HL-60 (cell line): Measurements from ENCODE around the gene CAMKMT.
"Not testable (repeated sequence)": the region's sequence is repeated elsewhere in the genome, so short reads cannot be mapped to it uniquely, and the experiment has no call there.

Experiments used
- DNase-seq, 2 experiments: peaks; one replicate each; pipeline ENCODE4 v3.0.0-alpha.2; 2010 to 2020; ENCODE audit warnings: low read depth in 1 of 2, low spot score in 1 of 2
- H3K27ac ChIP-seq: fragments of 250-450 bp; sonication (Bioruptor Pico); replicated peaks from 2 replicates; pipeline ENCODE4 v1.5.1; 2020; ENCODE audit warnings: mild to moderate bottlenecking, moderate library complexity
- H3K27me3 ChIP-seq: fragments of 250-450 bp; sonication (Bioruptor Pico); 2 replicates; pipeline ENCODE4 v1.5.1; 2021; ENCODE audit warnings: mild to moderate bottlenecking, moderate library complexity; ENCODE audit not compliant: insufficient read depth, poor library complexity, severe bottlenecking
- H3K4me3 ChIP-seq: replicated peaks from 2 replicates; pipeline ENCODE4 v1.5.1; 2011; ENCODE audit warnings: mild to moderate bottlenecking, control low read depth, low read length; ENCODE audit not compliant: insufficient read depth
- GABPA ChIP-seq: IDR thresholded peaks from 2 replicates; pipeline ENCODE4 v1.6.1; 2012; ENCODE audit warnings: low read depth
- POLR2AphosphoS5 ChIP-seq: IDR thresholded peaks from 2 replicates; pipeline ENCODE4 v1.6.1; 2012; ENCODE audit warnings: low read depth
- SPI1 ChIP-seq: IDR thresholded peaks from 2 replicates; pipeline ENCODE4 v1.6.1; 2012; ENCODE audit warnings: low read depth, mild to moderate bottlenecking, borderline replicate concordance
- TF ChIP-seq, protein P1 (sequence below): IDR thresholded peaks from one replicate; pipeline ENCODE4 v1.5.1; 2011; ENCODE audit warnings: low read length, control low read depth, inconsistent platforms; ENCODE audit not compliant: insufficient read depth
- TF ChIP-seq, protein P2 (sequence below): IDR thresholded peaks from 2 replicates; pipeline ENCODE4 v1.6.1; 2012; ENCODE audit warnings: low read depth; ENCODE audit not compliant: insufficient replicate concordance

CAMKMT gene

DNA sequence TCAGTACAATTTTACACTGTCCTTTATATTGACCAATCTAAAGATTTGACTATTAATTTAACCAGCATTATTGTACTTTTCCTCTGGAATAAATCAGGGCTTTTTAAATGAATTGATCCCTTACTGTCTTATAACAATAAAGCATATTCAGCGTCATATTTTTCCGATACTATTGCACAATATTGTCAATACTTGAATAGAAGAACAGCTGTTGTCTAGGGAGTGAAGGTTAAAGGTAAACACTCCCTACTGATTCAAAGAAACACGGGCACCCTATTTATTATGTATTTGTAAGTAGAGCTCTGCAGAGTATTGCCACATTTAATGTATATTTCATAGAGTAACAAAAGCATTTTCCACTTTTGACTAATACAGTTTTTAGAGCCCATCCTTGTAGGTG is 134.4 kb downstream of the CAMKMT start:
- TF ChIP-seq GABPA = no peak
- TF ChIP-seq POLR2AphosphoS5 = no peak
- TF ChIP-seq SPI1 = no peak
- TF ChIP-seq, protein P1, sequence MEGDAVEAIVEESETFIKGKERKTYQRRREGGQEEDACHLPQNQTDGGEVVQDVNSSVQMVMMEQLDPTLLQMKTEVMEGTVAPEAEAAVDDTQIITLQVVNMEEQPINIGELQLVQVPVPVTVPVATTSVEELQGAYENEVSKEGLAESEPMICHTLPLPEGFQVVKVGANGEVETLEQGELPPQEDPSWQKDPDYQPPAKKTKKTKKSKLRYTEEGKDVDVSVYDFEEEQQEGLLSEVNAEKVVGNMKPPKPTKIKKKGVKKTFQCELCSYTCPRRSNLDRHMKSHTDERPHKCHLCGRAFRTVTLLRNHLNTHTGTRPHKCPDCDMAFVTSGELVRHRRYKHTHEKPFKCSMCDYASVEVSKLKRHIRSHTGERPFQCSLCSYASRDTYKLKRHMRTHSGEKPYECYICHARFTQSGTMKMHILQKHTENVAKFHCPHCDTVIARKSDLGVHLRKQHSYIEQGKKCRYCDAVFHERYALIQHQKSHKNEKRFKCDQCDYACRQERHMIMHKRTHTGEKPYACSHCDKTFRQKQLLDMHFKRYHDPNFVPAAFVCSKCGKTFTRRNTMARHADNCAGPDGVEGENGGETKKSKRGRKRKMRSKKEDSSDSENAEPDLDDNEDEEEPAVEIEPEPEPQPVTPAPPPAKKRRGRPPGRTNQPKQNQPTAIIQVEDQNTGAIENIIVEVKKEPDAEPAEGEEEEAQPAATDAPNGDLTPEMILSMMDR = no peak
- TF ChIP-seq, protein P2, sequence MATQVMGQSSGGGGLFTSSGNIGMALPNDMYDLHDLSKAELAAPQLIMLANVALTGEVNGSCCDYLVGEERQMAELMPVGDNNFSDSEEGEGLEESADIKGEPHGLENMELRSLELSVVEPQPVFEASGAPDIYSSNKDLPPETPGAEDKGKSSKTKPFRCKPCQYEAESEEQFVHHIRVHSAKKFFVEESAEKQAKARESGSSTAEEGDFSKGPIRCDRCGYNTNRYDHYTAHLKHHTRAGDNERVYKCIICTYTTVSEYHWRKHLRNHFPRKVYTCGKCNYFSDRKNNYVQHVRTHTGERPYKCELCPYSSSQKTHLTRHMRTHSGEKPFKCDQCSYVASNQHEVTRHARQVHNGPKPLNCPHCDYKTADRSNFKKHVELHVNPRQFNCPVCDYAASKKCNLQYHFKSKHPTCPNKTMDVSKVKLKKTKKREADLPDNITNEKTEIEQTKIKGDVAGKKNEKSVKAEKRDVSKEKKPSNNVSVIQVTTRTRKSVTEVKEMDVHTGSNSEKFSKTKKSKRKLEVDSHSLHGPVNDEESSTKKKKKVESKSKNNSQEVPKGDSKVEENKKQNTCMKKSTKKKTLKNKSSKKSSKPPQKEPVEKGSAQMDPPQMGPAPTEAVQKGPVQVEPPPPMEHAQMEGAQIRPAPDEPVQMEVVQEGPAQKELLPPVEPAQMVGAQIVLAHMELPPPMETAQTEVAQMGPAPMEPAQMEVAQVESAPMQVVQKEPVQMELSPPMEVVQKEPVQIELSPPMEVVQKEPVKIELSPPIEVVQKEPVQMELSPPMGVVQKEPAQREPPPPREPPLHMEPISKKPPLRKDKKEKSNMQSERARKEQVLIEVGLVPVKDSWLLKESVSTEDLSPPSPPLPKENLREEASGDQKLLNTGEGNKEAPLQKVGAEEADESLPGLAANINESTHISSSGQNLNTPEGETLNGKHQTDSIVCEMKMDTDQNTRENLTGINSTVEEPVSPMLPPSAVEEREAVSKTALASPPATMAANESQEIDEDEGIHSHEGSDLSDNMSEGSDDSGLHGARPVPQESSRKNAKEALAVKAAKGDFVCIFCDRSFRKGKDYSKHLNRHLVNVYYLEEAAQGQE = no peak
- H3K4me3 ChIP-seq = no peak overlapping the region
- H3K27ac ChIP-seq = no peak overlapping the region
- no peak for DNase-seq
- H3K27me3 ChIP-seq = no peaks in the 10 kb centered on the region

DNA sequence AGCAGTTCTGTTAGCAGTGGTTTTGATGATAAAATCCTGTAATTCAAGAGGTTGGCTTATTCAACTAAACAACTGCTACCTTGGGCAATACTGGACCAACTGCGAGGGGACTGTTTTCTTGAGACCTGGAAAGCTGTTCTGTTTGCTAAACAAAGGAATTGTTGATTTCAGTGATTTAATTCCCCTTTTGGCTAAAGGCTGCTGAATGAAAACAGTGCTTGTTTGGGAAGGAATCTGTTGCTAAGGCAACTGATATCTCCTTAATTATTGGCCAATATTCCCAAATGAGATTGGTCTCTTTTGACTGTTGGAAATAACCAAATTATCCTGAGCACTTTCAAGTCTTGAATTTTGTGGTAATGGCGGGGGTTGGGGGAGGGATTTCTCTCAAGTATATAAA is 136.8 kb downstream of the CAMKMT start:
- TF ChIP-seq, protein P2 = no peak
- TF ChIP-seq, protein P1 = no peak
- TF ChIP-seq SPI1 (no peak), POLR2AphosphoS5 (no peak), GABPA (no peak)
- Histone ChIP-seq H3K4me3 (no peak overlapping the region), H3K27me3 (no peaks in the 10 kb centered on the region), H3K27ac (no peak overlapping the region)
- DNase-seq = no peak

DNA sequence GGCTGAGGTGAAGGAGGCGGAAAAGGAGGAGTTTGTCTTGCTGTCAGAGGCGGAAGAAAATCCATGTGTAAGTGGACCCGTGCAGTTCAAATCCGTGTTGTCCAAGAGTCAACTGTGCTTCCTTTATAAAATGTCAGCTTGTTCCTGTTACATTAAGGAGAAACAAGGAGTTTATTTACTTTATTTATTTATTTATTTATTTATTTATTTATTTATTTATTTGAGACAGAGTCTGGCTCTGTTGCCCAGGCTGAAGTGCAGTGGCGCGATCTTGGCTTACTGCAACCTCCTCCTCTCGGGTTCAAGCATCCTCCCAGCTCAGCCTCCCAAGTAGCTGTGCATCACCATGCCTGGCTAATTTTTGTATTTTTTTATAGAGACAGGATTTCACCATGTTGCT is 143.9 kb downstream of the CAMKMT start:
- H3K4me3 ChIP-seq, H3K27ac ChIP-seq, DNase-seq, H3K27me3 ChIP-seq: not testable (repeated sequence)

DNA sequence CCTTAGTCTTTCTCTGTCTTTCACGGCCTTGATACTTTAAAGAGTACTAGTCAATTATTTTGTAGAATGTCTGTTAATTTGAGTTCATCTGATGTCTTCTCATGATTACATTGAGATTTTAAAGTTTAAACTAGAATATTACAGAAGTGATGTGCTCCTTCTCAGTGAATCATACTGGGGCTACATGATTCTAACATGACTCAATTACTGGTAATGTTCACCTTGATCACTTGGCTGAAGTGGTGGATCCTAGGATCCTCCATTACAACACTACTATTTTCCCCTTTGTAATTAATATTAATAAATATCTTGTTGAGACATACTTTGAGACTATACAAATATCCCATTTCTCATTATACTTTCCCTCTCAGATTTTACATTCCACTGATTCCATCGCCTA is 148.5 kb downstream of the CAMKMT start:
- TF ChIP-seq, protein P2 = no peak
- no peak for TF ChIP-seq GABPA
- no peak for TF ChIP-seq SPI1
- TF ChIP-seq, protein P1 = no peak
- TF ChIP-seq POLR2AphosphoS5 = no peak
- DNase-seq = no peak

More for the DNA sequence above, 148.5 kb downstream of the CAMKMT start:
- H3K4me3 ChIP-seq = no peak overlapping the region
- H3K27ac ChIP-seq = no peak overlapping the region
- no peaks in the 10 kb centered on the region for H3K27me3 ChIP-seq
